Spleen (tissue), 11 donors: ENCODE results near the gene MYO19. TPM values are rescaled to one million over a fixed set of nuclear protein-coding genes. Genes with fewer than 3 reads are reported as not detected.

Source experiments
- DNase-seq: peaks from one replicate; pipeline ENCODE4 v3.0.0-alpha.2; 2020
- H3K27ac ChIP-seq, 8 donors: fragments of 200-600 bp; sonication (generic) in 7 of 8; 1 replicate in 4 of 8; 2 replicates in 4 of 8; pipeline versions ENCODE4 v1.5.0 to v1.8.0; 2016 to 2021; ENCODE audit warnings: inconsistent platforms in 4 of 8, mild to moderate bottlenecking in 4 of 8, moderate library complexity in 1 of 8
- H3K27me3 ChIP-seq, 7 donors: fragments of 200-600 bp; sonication (generic) in 6 of 7; replicated peaks in 1 of 7; 1 replicate in 4 of 7; 2 replicates in 3 of 7; pipeline versions ENCODE4 v1.5.0 to v1.8.0; 2016 to 2021; ENCODE audit warnings: inconsistent platforms in 3 of 7, mild to moderate bottlenecking in 1 of 7
- H3K36me3 ChIP-seq, 6 donors: fragments of 200-600 bp; sonication (generic) in 5 of 6; 1 replicate in 4 of 6; 2 replicates in 2 of 6; pipeline versions ENCODE4 v1.5.0 to v1.8.0; 2016 to 2021; ENCODE audit warnings: inconsistent platforms in 2 of 6
- H3K4me1 ChIP-seq, 6 donors: fragments of 200-600 bp; sonication (generic) in 5 of 6; 1 replicate in 3 of 6; 2 replicates in 3 of 6; pipeline versions ENCODE4 v1.5.0 to v1.8.0; 2016 to 2021; ENCODE audit warnings: inconsistent platforms in 3 of 6
- H3K4me3 ChIP-seq, 8 donors: fragments of 200-600 bp; sonication (generic) in 7 of 8; 1 replicate in 4 of 8; 2 replicates in 4 of 8; pipeline versions ENCODE4 v1.5.0 to v1.8.0; 2016 to 2021; ENCODE audit warnings: inconsistent platforms in 4 of 8, mild to moderate bottlenecking in 4 of 8, moderate library complexity in 2 of 8
- H3K9me3 ChIP-seq, 8 donors: fragments of 200-600 bp; sonication (generic) in 7 of 8; 1 replicate in 4 of 8; 2 replicates in 4 of 8; pipeline versions ENCODE4 v1.5.0 to v1.8.0; 2016 to 2021; ENCODE audit warnings: inconsistent platforms in 4 of 8
- CTCF ChIP-seq, 11 experiments: fragments of 200-600 bp in 7 of 11; fragments of 450-650 bp in 4 of 11; sonication (generic) in 4 of 11; IDR thresholded peaks in 8 of 11; conservative IDR thresholded peaks in 3 of 11; 1 replicate in 7 of 11; 2 replicates in 4 of 11; pipeline versions ENCODE4 v1.4.0 to v1.8.0; 2016 to 2021; ENCODE audit warnings: antibody characterized with exemption in 11 of 11, inconsistent platforms in 4 of 11, mild to moderate bottlenecking in 1 of 11
- POLR2A ChIP-seq, 3 donors: fragments of 450-650 bp; IDR thresholded peaks; one replicate each; pipeline ENCODE4 v1.5.1; 2017; ENCODE audit warnings: antibody characterized with exemption in 3 of 3, mild to moderate bottlenecking in 1 of 3
- POLR2AphosphoS5 ChIP-seq, 3 donors: sonication (generic); formaldehyde crosslinking; IDR thresholded peaks; one replicate each; pipeline ENCODE4 v1.5.1; 2017; ENCODE audit warnings: antibody characterized with exemption in 3 of 3
- WGBS, 5 donors: extraction: QIAGEN DNeasy Blood & Tissue Kit in 3 of 5; methylation state at CpG; one replicate each; pipeline versions ENCODE4 v1.1.5 to v1.1.7; 2013 to 2018; 5-methylcytosine and 5-hydroxymethylcytosine counted together
- intact Hi-C: fragments of 100-400 bp; cut with DNase I; formaldehyde crosslinking; loops from one replicate; pipeline ENCODE4 v1.15.0; 2023; ENCODE audit warnings: low total_unique reads
- polyA plus RNA-seq, 3 donors: library from polyadenylated mRNA; stranded (reverse); fragments of 200-250 nt; gene quantifications; one replicate each; pipeline ENCODE4 v1.2.1, GENCODE V29; 2013
- total RNA-seq, 7 donors: library from RNA; depleted of rRNA in 3 of 7; stranded (reverse); fragments of >200 nt in 3 of 7; fragmentation: NEBNext Ultra II Directional in 4 of 7; extraction: Animal tissue kit (Norgen Biotek cat#: 25700) in 4 of 7; gene quantifications; one replicate each; pipeline versions ENCODE4 v1.1.0 to v1.2.1, GENCODE V29; 2016 to 2021
- donor health status: healthy with polysubstance abuse.
- donor health status: DM: no; HTN: no; CAD: no; lungs with moderate emphysema.
- donor health status: DM: no; HTN: no; CAD: no.
- donor health status: Bipolar disorder and iron deficiency.
- donor health status: healthy.
- donor health status: DM: no; HTN: no; CAD: no.
- donor health status: DM: yes; HTN: yes; CAD: no.

Gene MYO19
- total and polyA plus RNA-seq, 10 donors = 15.6 to 68.9 (median 50.7) TPM

- Histone ChIP-seq H3K27ac (no peak overlapping the region), H3K36me3 (peaks cover 0 to 100% (median 67%) of the 10 kb centered on the region in 6 donors), H3K4me1 (no peaks in the 10 kb centered on the region), H3K4me3 (no peak overlapping the region), H3K27me3 (no peaks in the 10 kb centered on the region), H3K9me3 (no peaks in the 10 kb centered on the region)
- 71 to 84% (median 75%) methylated on average over 7 of the region's 7 CpGs for WGBS, 5 donors
- TF ChIP-seq POLR2AphosphoS5 (IDR thresholded peaks at IDR 0.05) (peak in 2 of 3 donors; percentile 18 to 44), POLR2A (IDR thresholded peaks at IDR 0.05) (no peak), CTCF (IDR thresholded peaks at IDR 0.05 in 8 of 11, conservative IDR thresholded peaks at IDR 0.05 in 3 of 11) (no peak)
- intact Hi-C loops = no loop called here
- no peak for DNase-seq
Measured at GRCh38 chr17:36498560-36499300, 35.9 kb downstream of the MYO19 start.

GRCh38 chr17:36498155-36498554 lies 36.5 kb downstream of the MYO19 start:
- WGBS, 5 donors = 93 to 97% (median 95%) methylated on average over 8 to 9 of the region's 9 CpGs
- H3K4me3 ChIP-seq = no peak overlapping the region
- H3K36me3 ChIP-seq = peaks cover 0 to 100% (median 68%) of the 10 kb centered on the region in 6 donors
- intact Hi-C loops = no loop called here
- no peaks in the 10 kb centered on the region for H3K27me3 ChIP-seq
- TF ChIP-seq POLR2AphosphoS5 (IDR thresholded peaks at IDR 0.05) (peak in 1 of 3 donors; percentile 21), POLR2A (IDR thresholded peaks at IDR 0.05) (no peak)
- no peaks in the 10 kb centered on the region for H3K9me3 ChIP-seq
- no peak for DNase-seq
- no peak overlapping the region for H3K27ac ChIP-seq
- no peaks in the 10 kb centered on the region for H3K4me1 ChIP-seq

GRCh38 chr17:36496018-36496789 lies 38.5 kb downstream of the MYO19 start:
- Histone ChIP-seq H3K4me1 (peaks cover 0 to 8% (median 0%) of the 10 kb centered on the region in 6 donors), H3K27me3 (no peaks in the 10 kb centered on the region), H3K27ac (no peak overlapping the region), H3K9me3 (no peaks in the 10 kb centered on the region), H3K4me3 (no peak overlapping the region), H3K36me3 (peaks cover 0 to 100% (median 79%) of the 10 kb centered on the region in 6 donors)
- DNase-seq = no peak
- 91 to 94% (median 94%) methylated on average over 9 of the region's 9 CpGs for WGBS, 5 donors
- intact Hi-C loops = no loop called here
- TF ChIP-seq POLR2A (IDR thresholded peaks at IDR 0.05) (no peak), CTCF (IDR thresholded peaks at IDR 0.05 in 8 of 11, conservative IDR thresholded peaks at IDR 0.05 in 3 of 11) (no peak), POLR2AphosphoS5 (IDR thresholded peaks at IDR 0.05) (no peak)

- Histone ChIP-seq H3K4me3 (no peak overlapping the region), H3K9me3 (no peaks in the 10 kb centered on the region), H3K27ac (no peak overlapping the region), H3K36me3 (peaks cover 0 to 94% (median 75%) of the 10 kb centered on the region in 6 donors), H3K4me1 (peaks cover 0 to 18% (median 2%) of the 10 kb centered on the region in 6 donors), H3K27me3 (no peaks in the 10 kb centered on the region)
- no peak for TF ChIP-seq POLR2A (IDR thresholded peaks at IDR 0.05)
- no peak for TF ChIP-seq POLR2AphosphoS5 (IDR thresholded peaks at IDR 0.05)
- TF ChIP-seq CTCF (IDR thresholded peaks at IDR 0.05 in 8 of 11, conservative IDR thresholded peaks at IDR 0.05 in 3 of 11) = no peak
- no peak for DNase-seq
- intact Hi-C loops = no loop called here
- WGBS, 5 donors = 78 to 96% (median 81%) methylated on average over 3 of the region's 3 CpGs
Measured at GRCh38 chr17:36495076-36495578, 39.5 kb downstream of the MYO19 start.
